Esophagus (tissue), 2 donors: ENCODE measurements around the gene SPEG. TPM values are rescaled to one million over a fixed set of nuclear protein-coding genes. Genes with fewer than 3 reads are reported as not detected.

Source experiments
- H3K27ac ChIP-seq, 2 donors: one replicate each; pipeline ENCODE4 v1.5.1; 2013; ENCODE audit warnings: low read depth in 2 of 2, mild to moderate bottlenecking in 2 of 2, inconsistent platforms in 1 of 2, low read length in 1 of 2, moderate library complexity in 1 of 2
- H3K27me3 ChIP-seq, 2 donors: one replicate each; pipeline ENCODE4 v1.6.1; 2013; ENCODE audit warnings: low read length in 2 of 2, control low read depth in 1 of 2, mild to moderate bottlenecking in 1 of 2; ENCODE audit not compliant: insufficient read depth in 2 of 2, control insufficient read depth in 1 of 2
- H3K36me3 ChIP-seq, 2 donors: one replicate each; pipeline ENCODE4 v1.6.1; 2013; ENCODE audit warnings: low read length in 1 of 2; ENCODE audit not compliant: control insufficient read depth in 2 of 2, insufficient read depth in 2 of 2
- H3K4me1 ChIP-seq, 2 donors: one replicate each; pipeline ENCODE4 v1.6.1; 2013; ENCODE audit warnings: low read length in 1 of 2; ENCODE audit not compliant: control insufficient read depth in 2 of 2, insufficient read depth in 2 of 2
- H3K4me3 ChIP-seq, 2 donors: one replicate each; pipeline ENCODE4 v1.5.1; 2013; ENCODE audit warnings: low read length in 2 of 2, mild to moderate bottlenecking in 2 of 2, low read depth in 1 of 2, moderate library complexity in 1 of 2
- H3K9me3 ChIP-seq, 2 donors: one replicate each; pipeline ENCODE4 v1.6.1; 2013; ENCODE audit warnings: mild to moderate bottlenecking in 2 of 2, low read depth in 1 of 2, low read length in 1 of 2, moderate library complexity in 1 of 2; ENCODE audit not compliant: control insufficient read depth in 2 of 2, insufficient read depth in 1 of 2
- WGBS, 2 donors: extraction: QIAGEN DNeasy Blood & Tissue Kit; methylation state at CpG; one replicate each; pipeline ENCODE4 v1.1.7; 2013; 5-methylcytosine and 5-hydroxymethylcytosine counted together
- polyA plus RNA-seq, 2 donors: library from polyadenylated mRNA; stranded (reverse); fragments of 200-250 nt; gene quantifications; one replicate each; pipeline ENCODE4 v1.2.3, GENCODE V29; 2013
- donor health status: healthy with polysubstance abuse.
- donor health status: Bipolar disorder and iron deficiency.

The SPEG gene
- polyA plus RNA-seq, 2 donors = 22.3 to 37.7 TPM

DNA sequence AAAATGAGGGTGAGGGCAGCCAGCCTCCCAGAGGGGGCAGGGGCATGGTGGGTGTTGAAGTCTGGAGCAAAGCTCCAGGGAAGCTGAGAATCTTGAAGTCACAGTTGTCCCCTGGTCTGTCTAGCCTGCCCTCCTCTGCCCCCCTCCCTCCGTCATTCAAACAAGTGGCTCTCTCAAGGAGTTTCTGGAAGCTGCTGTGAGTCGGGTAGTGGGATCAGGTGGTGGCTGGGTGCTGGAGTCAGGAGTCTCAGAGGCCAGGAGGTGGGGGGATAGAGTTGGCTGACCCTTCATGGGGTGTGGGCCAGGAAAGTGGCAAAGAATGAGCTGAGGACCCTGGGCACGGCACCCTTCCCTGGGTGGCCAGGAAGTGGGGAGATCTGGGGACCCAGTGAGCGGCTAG, 79.1 kb downstream of the SPEG start:
- H3K27me3 ChIP-seq = peaks cover 0 to 22% of the 10 kb centered on the region in 2 donors
- no peak overlapping the region for H3K4me3 ChIP-seq
- WGBS, 2 donors = 13 to 21% methylated on average over 4 of the region's 4 CpGs
- H3K9me3 ChIP-seq = no peaks in the 10 kb centered on the region
- H3K4me1 ChIP-seq = peaks cover 0 to 8% of the 10 kb centered on the region in 2 donors
- H3K27ac ChIP-seq = no peak overlapping the region
- no peaks in the 10 kb centered on the region for H3K36me3 ChIP-seq

DNA sequence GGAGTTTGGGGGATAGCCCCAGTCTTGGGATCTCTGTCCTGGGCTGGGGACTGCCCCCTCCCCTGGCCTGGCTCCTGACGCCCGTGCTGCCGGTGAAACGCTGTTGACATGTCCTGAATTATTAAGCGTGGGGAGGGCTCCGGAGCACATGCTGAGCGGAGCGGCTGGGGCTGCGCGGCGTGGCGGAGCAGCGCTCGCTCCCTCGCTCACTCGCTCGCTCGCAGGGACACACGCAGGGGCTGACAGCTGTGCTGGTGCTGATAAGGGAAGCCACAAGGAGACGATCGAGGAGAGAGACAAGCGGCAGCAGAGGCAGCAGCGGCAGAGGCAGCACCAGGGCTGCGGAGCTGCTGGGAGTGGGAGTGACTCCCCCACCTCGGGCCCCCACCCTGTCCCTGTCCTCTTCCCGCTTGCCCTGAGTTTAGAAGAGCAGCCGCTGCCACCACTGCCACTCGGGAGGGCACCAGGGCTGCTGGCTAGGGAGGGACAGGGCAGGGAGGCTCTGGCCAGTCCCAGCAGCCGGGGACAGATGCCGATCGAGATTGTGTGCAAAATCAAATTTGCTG, 79.6 kb downstream of the SPEG start, which contains the start of gene ASIC4:
ASIC4 (plus strand) TSS at position 287 of the 566 bp plus-strand sequence; CDS start at position 530, 243 bp downstream.
- no peak within 1 kb of the TSS for H3K4me3 ChIP-seq
- no peak within 1 kb of the TSS for H3K27ac ChIP-seq
- H3K36me3 ChIP-seq = no peaks in the 10 kb centered on the region
- peaks cover 0 to 8% of the 10 kb centered on the region in 2 donors for H3K4me1 ChIP-seq
- peaks cover 0 to 22% of the 10 kb centered on the region in 2 donors for H3K27me3 ChIP-seq
- H3K9me3 ChIP-seq = no peaks in the 10 kb centered on the region
- 8 to 9% methylated on average over 26 to 31 of the region's 31 CpGs for WGBS, 2 donors

- Histone ChIP-seq H3K27me3 (peaks cover 0 to 22% of the 10 kb centered on the region in 2 donors), H3K4me3 (no peak overlapping the region), H3K4me1 (peaks cover 0 to 4% of the 10 kb centered on the region in 2 donors), H3K36me3 (no peaks in the 10 kb centered on the region), H3K27ac (no peak overlapping the region), H3K9me3 (no peaks in the 10 kb centered on the region)
- 81 to 84% methylated on average over 16 to 21 of the region's 21 CpGs for WGBS, 2 donors
Measured at GRCh38 chr2:219514836-219515235, 80.2 kb downstream of the SPEG start.

GRCh38 chr2:219515874-219516629, 81.4 kb downstream of the SPEG start:
- Histone ChIP-seq H3K4me3 (no peak overlapping the region), H3K4me1 (no peaks in the 10 kb centered on the region), H3K9me3 (no peaks in the 10 kb centered on the region), H3K27me3 (peaks cover 0 to 16% of the 10 kb centered on the region in 2 donors), H3K36me3 (no peaks in the 10 kb centered on the region), H3K27ac (no peak overlapping the region)
- WGBS, 2 donors = 56% methylated on average over 17 of the region's 17 CpGs

- WGBS, 2 donors = 60 to 64% methylated on average over 7 of the region's 7 CpGs
- Histone ChIP-seq H3K36me3 (no peaks in the 10 kb centered on the region), H3K9me3 (no peaks in the 10 kb centered on the region), H3K4me1 (peaks cover 0 to 2% of the 10 kb centered on the region in 2 donors), H3K27me3 (peaks cover 0 to 14% of the 10 kb centered on the region in 2 donors), H3K4me3 (no peak overlapping the region), H3K27ac (no peak overlapping the region)
Measured at GRCh38 chr2:219516888-219517287, 82.2 kb downstream of the SPEG start.

GRCh38 chr2:219517954-219518778, 83.5 kb downstream of the SPEG start:
- Histone ChIP-seq H3K27me3 (peaks cover 0 to 11% of the 10 kb centered on the region in 2 donors), H3K27ac (no peak overlapping the region), H3K9me3 (no peaks in the 10 kb centered on the region), H3K36me3 (no peaks in the 10 kb centered on the region), H3K4me1 (peaks cover 0 to 2% of the 10 kb centered on the region in 2 donors), H3K4me3 (no peak overlapping the region)
- 60 to 61% methylated on average over 10 of the region's 10 CpGs for WGBS, 2 donors

- WGBS, 2 donors = 87 to 91% methylated on average over 9 of the region's 9 CpGs
- H3K4me1 ChIP-seq = peaks cover 0 to 2% of the 10 kb centered on the region in 2 donors
- no peaks in the 10 kb centered on the region for H3K9me3 ChIP-seq
- peaks cover 0 to 4% of the 10 kb centered on the region in 2 donors for H3K27me3 ChIP-seq
- no peak overlapping the region for H3K4me3 ChIP-seq
- no peaks in the 10 kb centered on the region for H3K36me3 ChIP-seq
- no peak overlapping the region for H3K27ac ChIP-seq
Measured at GRCh38 chr2:219519526-219519916, 84.9 kb downstream of the SPEG start.

DNA sequence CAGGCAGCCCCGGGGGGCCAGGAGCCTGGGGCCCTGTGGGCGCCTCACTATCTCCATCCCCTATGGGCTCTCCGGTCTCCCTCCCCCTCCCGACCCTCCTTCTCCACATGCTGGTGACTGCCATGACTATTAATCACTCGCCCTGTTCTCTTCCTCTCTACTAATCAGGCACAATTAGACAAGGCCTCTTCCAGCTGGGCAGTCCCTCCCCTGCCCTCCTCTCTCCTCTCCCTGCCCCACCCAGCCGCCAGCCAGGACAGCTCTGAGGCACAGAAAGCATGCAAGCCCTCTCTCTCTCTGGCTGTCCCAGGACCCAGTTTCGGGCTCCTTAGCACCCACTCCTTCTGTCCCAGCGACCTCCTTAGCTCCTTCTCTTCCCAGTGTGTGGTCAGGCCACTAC, 85.4 kb downstream of the SPEG start:
- peaks cover 0 to 2% of the 10 kb centered on the region in 2 donors for H3K4me1 ChIP-seq
- H3K27me3 ChIP-seq = peaks cover 0 to 4% of the 10 kb centered on the region in 2 donors
- 68 to 71% methylated on average over 8 of the region's 8 CpGs for WGBS, 2 donors

GRCh38 chr2:219521066-219521880, 86.6 kb downstream of the SPEG start:
- Histone ChIP-seq H3K4me3 (no peak overlapping the region), H3K36me3 (no peaks in the 10 kb centered on the region), H3K4me1 (peaks cover 0 to 2% of the 10 kb centered on the region in 2 donors), H3K9me3 (no peaks in the 10 kb centered on the region), H3K27ac (no peak overlapping the region), H3K27me3 (peaks cover 0 to 4% of the 10 kb centered on the region in 2 donors)
- 16 to 24% methylated on average over 14 of the region's 14 CpGs for WGBS, 2 donors

More for the DNA sequence above, 85.4 kb downstream of the SPEG start:
- Histone ChIP-seq H3K4me3 (no peak overlapping the region), H3K9me3 (no peaks in the 10 kb centered on the region), H3K27ac (no peak overlapping the region), H3K36me3 (no peaks in the 10 kb centered on the region)
